ENCODE data around the gene TFF2. TPM values are rescaled to one million over a fixed set of nuclear protein-coding genes. Genes with fewer than 3 reads are reported as not detected.

TFF2 gene
- total RNA-seq, 1 experiment from 2014 or later: 1.1 TPM

DNA sequence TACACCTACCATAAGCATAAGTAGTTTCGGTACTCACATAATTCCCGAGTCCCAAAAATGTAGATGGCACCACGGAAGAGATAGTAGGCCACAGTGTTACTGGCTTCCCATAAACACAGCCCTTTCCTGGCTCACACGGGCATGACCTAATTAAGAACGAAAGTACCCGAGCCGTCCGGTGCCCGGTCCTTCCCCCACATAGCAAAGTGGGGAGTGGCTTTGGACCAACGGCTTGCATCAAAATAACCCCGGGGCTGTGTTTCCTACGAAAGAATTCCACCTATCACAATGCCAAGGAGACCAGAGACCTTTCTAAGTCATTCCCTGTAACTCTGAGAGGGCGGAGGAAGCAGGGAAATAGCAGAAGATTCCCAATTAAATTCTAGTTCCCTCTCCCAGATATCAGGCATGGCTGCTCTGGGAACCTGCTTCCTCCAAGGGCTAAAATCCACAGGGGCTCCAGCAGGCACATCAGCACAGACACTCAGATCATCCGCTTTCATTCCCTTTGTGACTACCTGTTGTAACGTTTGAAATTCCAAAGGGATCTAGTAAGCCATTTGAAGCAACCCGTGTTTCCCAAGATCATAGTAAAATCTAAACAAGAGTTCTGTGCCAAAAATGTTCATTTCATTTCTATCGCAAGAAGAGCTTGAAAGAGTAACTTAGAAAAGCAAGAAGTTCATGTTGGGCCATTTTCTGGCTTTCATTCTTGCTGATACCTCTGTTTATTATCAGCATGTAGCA lies 45.3 kb upstream of the TFF2 start, which contains the start of gene TMPRSS3:
Gene TMPRSS3, minus strand, starts transcription at position 148 of the 747 bp plus-strand sequence. CDS start 635 bp downstream, outside the sequence.
- in situ Hi-C loops (cut with HindIII; ENCODE audit: low pct_unique_long_range_greater_than_20kb, low sequenced_read_pairs) (no loop called here), intact Hi-C loops (cut with micrococcal nuclease; ENCODE audit: unreplicated experiment) (no loop called here)
- Histone ChIP-seq H3K36me3 (ENCODE audit: control insufficient read depth, insufficient read depth, low read length) (no peaks in the 10 kb centered on the region), H3K9me3 (ENCODE audit: control insufficient read depth, insufficient read depth, low read depth, low read length) (no peaks in the 10 kb centered on the region), H3K4me1 (ENCODE audit: control insufficient read depth, insufficient read depth, low read length) (no peaks in the 10 kb centered on the region), H3K27me3 (ENCODE audit: control insufficient read depth, insufficient read depth, low read length) (no peaks in the 10 kb centered on the region; the same call in 1 of the 2 replicates), H3K27ac (ENCODE audit: low read length) (no peak within 1 kb of the TSS), H3K4me3 (ENCODE audit: low read depth in 2 of 2, low read length in 2 of 2) (no peak within 1 kb of the TSS)
- DNase-seq (ENCODE audit: low read depth, low spot score): no peak
- no TSS peak for BruUV-seq (replicated peaks)
- no peak for ATAC-seq
- ChIA-PET POLR2A (no interaction called here), CTCF (no interaction called here)
- TF ChIP-seq, protein P1, sequence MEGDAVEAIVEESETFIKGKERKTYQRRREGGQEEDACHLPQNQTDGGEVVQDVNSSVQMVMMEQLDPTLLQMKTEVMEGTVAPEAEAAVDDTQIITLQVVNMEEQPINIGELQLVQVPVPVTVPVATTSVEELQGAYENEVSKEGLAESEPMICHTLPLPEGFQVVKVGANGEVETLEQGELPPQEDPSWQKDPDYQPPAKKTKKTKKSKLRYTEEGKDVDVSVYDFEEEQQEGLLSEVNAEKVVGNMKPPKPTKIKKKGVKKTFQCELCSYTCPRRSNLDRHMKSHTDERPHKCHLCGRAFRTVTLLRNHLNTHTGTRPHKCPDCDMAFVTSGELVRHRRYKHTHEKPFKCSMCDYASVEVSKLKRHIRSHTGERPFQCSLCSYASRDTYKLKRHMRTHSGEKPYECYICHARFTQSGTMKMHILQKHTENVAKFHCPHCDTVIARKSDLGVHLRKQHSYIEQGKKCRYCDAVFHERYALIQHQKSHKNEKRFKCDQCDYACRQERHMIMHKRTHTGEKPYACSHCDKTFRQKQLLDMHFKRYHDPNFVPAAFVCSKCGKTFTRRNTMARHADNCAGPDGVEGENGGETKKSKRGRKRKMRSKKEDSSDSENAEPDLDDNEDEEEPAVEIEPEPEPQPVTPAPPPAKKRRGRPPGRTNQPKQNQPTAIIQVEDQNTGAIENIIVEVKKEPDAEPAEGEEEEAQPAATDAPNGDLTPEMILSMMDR (IDR thresholded peaks at IDR 0.05): no peak
- no peak for TF ChIP-seq POLR2AphosphoS5 (IDR thresholded peaks at IDR 0.05; ENCODE audit: low read depth, low read length)
- no peak for TF ChIP-seq TCF7L2 (IDR thresholded peaks at IDR 0.05; ENCODE audit: low read depth, low read length)
- no peak for TF ChIP-seq SIN3A (IDR thresholded peaks at IDR 0.05; ENCODE audit: borderline replicate concordance, insufficient read depth, low read depth, low read length)

DNA sequence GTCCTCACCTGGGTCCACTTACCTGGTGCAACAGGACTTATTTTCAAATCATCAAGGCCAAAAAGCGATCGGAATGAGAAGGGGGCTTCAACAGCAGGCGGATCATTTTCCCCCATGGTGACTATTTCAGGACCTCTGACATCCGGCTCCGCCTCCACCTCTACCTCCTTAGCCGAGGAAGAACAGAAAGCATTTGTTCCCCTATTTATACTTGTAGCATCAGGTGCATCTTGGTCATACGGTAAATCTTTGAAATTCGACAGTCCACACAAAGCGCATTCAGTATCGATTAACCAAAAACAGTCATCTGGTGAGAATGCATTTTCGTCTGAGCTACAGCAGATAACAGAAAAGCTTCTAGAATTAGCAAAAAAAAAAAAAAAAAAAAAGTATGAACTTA lies 44.5 kb upstream of the TFF2 start:
- in situ Hi-C loops (cut with HindIII; ENCODE audit: low pct_unique_long_range_greater_than_20kb, low sequenced_read_pairs): no loop called here
- no TSS peak for BruUV-seq (replicated peaks)
- Histone ChIP-seq H3K27me3 (ENCODE audit: control insufficient read depth, insufficient read depth, low read length) (no peaks in the 10 kb centered on the region; the same call in 1 of the 2 replicates), H3K36me3 (ENCODE audit: control insufficient read depth, insufficient read depth, low read length) (no peaks in the 10 kb centered on the region), H3K9me3 (ENCODE audit: control insufficient read depth, insufficient read depth, low read depth, low read length) (no peaks in the 10 kb centered on the region), H3K4me1 (ENCODE audit: control insufficient read depth, insufficient read depth, low read length) (no peaks in the 10 kb centered on the region), H3K27ac (ENCODE audit: low read length) (no peak overlapping the region), H3K4me3 (ENCODE audit: low read depth in 2 of 2, low read length in 2 of 2) (no peak overlapping the region)
- ATAC-seq: no peak
- no peak for DNase-seq (ENCODE audit: low read depth, low spot score)
- ChIA-PET CTCF (no interaction called here), POLR2A (no interaction called here)
- intact Hi-C loops (cut with micrococcal nuclease; ENCODE audit: unreplicated experiment): no loop called here
- TF ChIP-seq, protein P2, sequence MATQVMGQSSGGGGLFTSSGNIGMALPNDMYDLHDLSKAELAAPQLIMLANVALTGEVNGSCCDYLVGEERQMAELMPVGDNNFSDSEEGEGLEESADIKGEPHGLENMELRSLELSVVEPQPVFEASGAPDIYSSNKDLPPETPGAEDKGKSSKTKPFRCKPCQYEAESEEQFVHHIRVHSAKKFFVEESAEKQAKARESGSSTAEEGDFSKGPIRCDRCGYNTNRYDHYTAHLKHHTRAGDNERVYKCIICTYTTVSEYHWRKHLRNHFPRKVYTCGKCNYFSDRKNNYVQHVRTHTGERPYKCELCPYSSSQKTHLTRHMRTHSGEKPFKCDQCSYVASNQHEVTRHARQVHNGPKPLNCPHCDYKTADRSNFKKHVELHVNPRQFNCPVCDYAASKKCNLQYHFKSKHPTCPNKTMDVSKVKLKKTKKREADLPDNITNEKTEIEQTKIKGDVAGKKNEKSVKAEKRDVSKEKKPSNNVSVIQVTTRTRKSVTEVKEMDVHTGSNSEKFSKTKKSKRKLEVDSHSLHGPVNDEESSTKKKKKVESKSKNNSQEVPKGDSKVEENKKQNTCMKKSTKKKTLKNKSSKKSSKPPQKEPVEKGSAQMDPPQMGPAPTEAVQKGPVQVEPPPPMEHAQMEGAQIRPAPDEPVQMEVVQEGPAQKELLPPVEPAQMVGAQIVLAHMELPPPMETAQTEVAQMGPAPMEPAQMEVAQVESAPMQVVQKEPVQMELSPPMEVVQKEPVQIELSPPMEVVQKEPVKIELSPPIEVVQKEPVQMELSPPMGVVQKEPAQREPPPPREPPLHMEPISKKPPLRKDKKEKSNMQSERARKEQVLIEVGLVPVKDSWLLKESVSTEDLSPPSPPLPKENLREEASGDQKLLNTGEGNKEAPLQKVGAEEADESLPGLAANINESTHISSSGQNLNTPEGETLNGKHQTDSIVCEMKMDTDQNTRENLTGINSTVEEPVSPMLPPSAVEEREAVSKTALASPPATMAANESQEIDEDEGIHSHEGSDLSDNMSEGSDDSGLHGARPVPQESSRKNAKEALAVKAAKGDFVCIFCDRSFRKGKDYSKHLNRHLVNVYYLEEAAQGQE (IDR thresholded peaks at IDR 0.05; ENCODE audit: insufficient read depth in 1 of 2, low read depth in 2 of 2, low read length in 1 of 2): no peak
- TF ChIP-seq SIN3A (IDR thresholded peaks at IDR 0.05; ENCODE audit: borderline replicate concordance, insufficient read depth, low read depth, low read length) (no peak), POLR2AphosphoS5 (IDR thresholded peaks at IDR 0.05; ENCODE audit: low read depth, low read length) (no peak), TCF7L2 (IDR thresholded peaks at IDR 0.05; ENCODE audit: low read depth, low read length) (no peak)
- TF ChIP-seq, protein P1 (IDR thresholded peaks at IDR 0.05): no peak

All from Panc1 (cell line).